A673 (cell line): ENCODE measurements around the gene CIAO2B.

Experiments used
- CTCF ChIP-seq: fragments of 300-800, 200-600 bp; sonication (generic); conservative IDR thresholded peaks from 2 replicates; pipeline ENCODE4 v1.5.1; 2017; ENCODE audit warnings: low read depth, mild to moderate bottlenecking, antibody characterized with exemption, low read length, moderate library complexity, mixed read lengths
- EZH2 ChIP-seq: fragments of 200-600 bp; sonication (generic); IDR thresholded peaks from 2 replicates; pipeline ENCODE4 v1.6.1; 2017; ENCODE audit warnings: borderline replicate concordance, low read depth, mild to moderate bottlenecking, mixed read lengths, antibody characterized with exemption, low read length; ENCODE audit not compliant: poor library complexity, severe bottlenecking

- TF ChIP-seq EZH2 (no peak), CTCF (no peak)
These were observed 12.3 kb downstream of the CIAO2B start for GRCh38 chr16:66921729-66922450.
